GM19468 (cell line): ENCODE measurements around the gene SUN5.

Experiments used
- ATAC-seq: cut with Tn5 transposase; IDR thresholded peaks from one replicate; pipeline ENCODE4 v1.9.1; 2021; ENCODE audit warnings: mild to moderate bottlenecking, moderate library complexity, moderate number of reproducible peaks; ENCODE audit not compliant: unreplicated experiment; ENCODE audit errors: extremely low read depth

The SUN5 gene

GRCh38 chr20:32943490-32944052, 60.7 kb downstream of the SUN5 start:
- ATAC-seq = no peak

- no peak for ATAC-seq
Measured at GRCh38 chr20:32941155-32941885, 62.9 kb downstream of the SUN5 start.

GRCh38 chr20:32934580-32934979, 69.7 kb downstream of the SUN5 start:
- ATAC-seq = no peak
